HG02623 (cell line): ENCODE data around the gene LGI4.
"Not testable (repeated sequence)": the region's sequence is repeated elsewhere in the genome, so short reads cannot be mapped to it uniquely, and the experiment has no call there.

Experiments used
- ATAC-seq: cut with Tn5 transposase; IDR thresholded peaks from one replicate; pipeline ENCODE4 v1.9.1; 2021; ENCODE audit warnings: moderate library complexity; ENCODE audit not compliant: unreplicated experiment

The LGI4 gene

GRCh38 chr19:35107545-35107944 is 27.3 kb downstream of the LGI4 start:
- ATAC-seq: no peak

- no peak for ATAC-seq
Measured at GRCh38 chr19:35106898-35107541, 27.8 kb downstream of the LGI4 start.

- no peak for ATAC-seq
Measured at GRCh38 chr19:35106291-35106583, 28.6 kb downstream of the LGI4 start.

- ATAC-seq: no peak
Measured at GRCh38 chr19:35105411-35106290, 29.2 kb downstream of the LGI4 start.

- no peak for ATAC-seq
Measured at GRCh38 chr19:35105047-35105410, 29.8 kb downstream of the LGI4 start.

GRCh38 chr19:35104361-35104760 is 30.5 kb downstream of the LGI4 start:
- no peak for ATAC-seq

GRCh38 chr19:35103614-35104013 is 31.2 kb downstream of the LGI4 start:
- not testable (repeated sequence) for ATAC-seq

- not testable (repeated sequence) for ATAC-seq
Measured at GRCh38 chr19:35101949-35102348, 32.9 kb downstream of the LGI4 start.

GRCh38 chr19:35100588-35101533 is 34.0 kb downstream of the LGI4 start:
- no peak for ATAC-seq

GRCh38 chr19:35099897-35100275 is 35.0 kb downstream of the LGI4 start:
- ATAC-seq: no peak

- no peak for ATAC-seq
Measured at GRCh38 chr19:35099155-35099896, 35.5 kb downstream of the LGI4 start.

GRCh38 chr19:35098413-35099049 is 36.3 kb downstream of the LGI4 start:
- ATAC-seq: no peak

- ATAC-seq: no peak
Measured at GRCh38 chr19:35095667-35096368, 39.0 kb downstream of the LGI4 start.

GRCh38 chr19:35094656-35095055 is 40.2 kb downstream of the LGI4 start:
- ATAC-seq: no peak

GRCh38 chr19:35093941-35094647 is 40.8 kb downstream of the LGI4 start:
- ATAC-seq: no peak

- no peak for ATAC-seq
Measured at GRCh38 chr19:35093430-35093829, 41.4 kb downstream of the LGI4 start.

- ATAC-seq: no peak
Measured at GRCh38 chr19:35090506-35091214, 44.2 kb downstream of the LGI4 start.

- no peak for ATAC-seq
Measured at GRCh38 chr19:35090160-35090505, 44.7 kb downstream of the LGI4 start.

- ATAC-seq: no peak
Measured at GRCh38 chr19:35089554-35089953, 45.3 kb downstream of the LGI4 start.
